HepG2 (cell line): ENCODE measurements around the gene JUND. TPM values are rescaled to one million over a fixed set of nuclear protein-coding genes. Genes with fewer than 3 reads are reported as not detected.

Experiments
- ATAD3A ChIP-seq: sonication (generic); formaldehyde crosslinking; IDR thresholded peaks from 2 replicates; pipeline ENCODE4 v1.4.0; 2020; ENCODE audit warnings: missing genetic modification reagents
- JUND ChIP-seq: sonication (generic); formaldehyde crosslinking; IDR thresholded peaks from 2 replicates; pipeline ENCODE4 v1.8.0; 2022; ENCODE audit warnings: mild to moderate bottlenecking, missing genetic modification reagents
- MTF1 ChIP-seq: sonication (generic); formaldehyde crosslinking; IDR thresholded peaks from 2 replicates; pipeline ENCODE4 v1.5.0; 2020; ENCODE audit warnings: missing genetic modification reagents
- PRPF4 ChIP-seq: fragments of 200-400 bp; formaldehyde crosslinking; IDR thresholded peaks from 2 replicates; pipeline ENCODE4 v1.6.1; 2016; ENCODE audit warnings: low read length, low read depth; ENCODE audit not compliant: poor library complexity, severe bottlenecking
- SMAD9 ChIP-seq: sonication (generic); formaldehyde crosslinking; IDR thresholded peaks from 2 replicates; pipeline ENCODE4 v1.5.1; 2020; ENCODE audit warnings: mild to moderate bottlenecking, missing genetic modification reagents
- SUZ12 ChIP-seq: fragments of 150-350 bp; IDR thresholded peaks from 2 replicates; pipeline ENCODE4 v1.6.1; 2014; ENCODE audit warnings: low read depth, low read length
- TP53 ChIP-seq: sonication (generic); formaldehyde crosslinking; conservative IDR thresholded peaks from 2 replicates; pipeline ENCODE4 v1.4.0; 2020; ENCODE audit warnings: missing genetic modification reagents
- ZBTB7B ChIP-seq: sonication (generic); formaldehyde crosslinking; IDR thresholded peaks from 2 replicates; pipeline ENCODE4 v1.4.0; 2020; ENCODE audit warnings: missing genetic modification reagents
- ZNF121 ChIP-seq: sonication (generic); formaldehyde crosslinking; IDR thresholded peaks from 2 replicates; pipeline ENCODE4 v1.5.0; 2020; ENCODE audit warnings: mild to moderate bottlenecking, missing genetic modification reagents
- ZNF251 ChIP-seq: sonication (generic); formaldehyde crosslinking; IDR thresholded peaks from 2 replicates; pipeline ENCODE4 v1.9.0; 2021; ENCODE audit warnings: mild to moderate bottlenecking, missing genetic modification reagents
- ZNF703 ChIP-seq: sonication (generic); formaldehyde crosslinking; IDR thresholded peaks from 2 replicates; pipeline ENCODE4 v1.5.1; 2020; ENCODE audit warnings: missing genetic modification reagents, mild to moderate bottlenecking, moderate library complexity, borderline replicate concordance
- ZSCAN30 ChIP-seq: sonication (generic); formaldehyde crosslinking; IDR thresholded peaks from 2 replicates; pipeline ENCODE4 v1.5.0; 2020; ENCODE audit warnings: mild to moderate bottlenecking, missing genetic modification reagents
- polyA plus RNA-seq, 8 experiments: library from polyadenylated mRNA; depleted of rRNA in 3 of 8; stranded (reverse) in 7 of 8; unstranded in 1 of 8; fragments of >200 nt; fragmentation: Illumina TruSeq in 4 of 8; extraction: Trizol in 4 of 8; gene quantifications; 2 replicates each; pipeline versions ENCODE4 v1.2.1 to v1.2.3, GENCODE V29; 2011 to 2016; ENCODE audit warnings: low read depth in 4 of 8, missing spikeins in 1 of 8, mixed read lengths in 1 of 8; ENCODE audit not compliant: insufficient read depth in 1 of 8
- total RNA-seq, 5 experiments: library from RNA; depleted of rRNA; stranded (reverse); fragments of >200 nt; fragmentation: Illumina TruSeq; extraction: Trizol; gene quantifications; 2 replicates each; pipeline ENCODE4 v1.2.3, GENCODE V29; 2016; ENCODE audit warnings: low read depth in 1 of 5
- TF ChIP-seq, protein P1 (sequence below): sonication (generic); formaldehyde crosslinking; IDR thresholded peaks from 2 replicates; pipeline ENCODE4 v1.4.0; 2020; ENCODE audit warnings: low read depth, mild to moderate bottlenecking, missing genetic modification reagents
- TF ChIP-seq, protein P2 (sequence below): sonication (generic); formaldehyde crosslinking; IDR thresholded peaks from 2 replicates; pipeline ENCODE4 v1.5.0; 2020; ENCODE audit warnings: mild to moderate bottlenecking, missing genetic modification reagents
- TF ChIP-seq, protein P3 (sequence below), 2 experiments: sonication (generic) in 1 of 2; formaldehyde crosslinking in 1 of 2; IDR thresholded peaks; 2 replicates each; pipeline versions ENCODE4 v1.4.0 to v1.6.1; 2016 to 2020; ENCODE audit warnings: borderline replicate concordance in 1 of 2, low read depth in 1 of 2, mild to moderate bottlenecking in 1 of 2, missing genetic modification reagents in 1 of 2
- TF ChIP-seq, protein P4 (sequence below): sonication (generic); formaldehyde crosslinking; IDR thresholded peaks from 2 replicates; pipeline ENCODE4 v1.4.0; 2020; ENCODE audit warnings: missing genetic modification reagents, low read depth, mild to moderate bottlenecking, borderline replicate concordance
- TF ChIP-seq, protein P5 (sequence below): sonication (generic); formaldehyde crosslinking; conservative IDR thresholded peaks from 2 replicates; pipeline ENCODE4 v1.8.0; 2022; ENCODE audit warnings: missing genetic modification reagents

JUND gene
- total and polyA plus RNA-seq, 2 of the 13 experiments (the other 11 are each of a cell fraction or from before 2014, with no cell fraction given), result 41.2 to 59.8 TPM

DNA sequence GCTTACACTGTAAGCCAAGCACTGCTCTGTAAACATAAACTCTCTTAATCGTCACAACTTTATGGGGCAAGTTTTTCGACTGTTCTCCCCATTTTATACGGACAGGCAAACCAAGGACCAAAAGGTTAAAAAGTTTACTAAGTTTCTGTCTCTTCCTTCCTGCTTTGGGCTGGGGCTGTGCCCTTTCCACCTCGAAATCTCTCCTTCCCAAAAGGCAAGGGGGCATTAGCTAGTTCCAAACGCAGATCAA is 2.2 kb downstream of the JUND start (continued):
- TF ChIP-seq, protein P1, sequence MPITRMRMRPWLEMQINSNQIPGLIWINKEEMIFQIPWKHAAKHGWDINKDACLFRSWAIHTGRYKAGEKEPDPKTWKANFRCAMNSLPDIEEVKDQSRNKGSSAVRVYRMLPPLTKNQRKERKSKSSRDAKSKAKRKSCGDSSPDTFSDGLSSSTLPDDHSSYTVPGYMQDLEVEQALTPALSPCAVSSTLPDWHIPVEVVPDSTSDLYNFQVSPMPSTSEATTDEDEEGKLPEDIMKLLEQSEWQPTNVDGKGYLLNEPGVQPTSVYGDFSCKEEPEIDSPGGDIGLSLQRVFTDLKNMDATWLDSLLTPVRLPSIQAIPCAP (CRISPR knock-in tag), result 0 out of 2 replicates have a peak, but pooled peaks have one; percentile 35
- TF ChIP-seq ZBTB7B, result 0 out of 2 replicates have a peak, but pooled peaks have one; percentile 21
- TF ChIP-seq, protein P2, sequence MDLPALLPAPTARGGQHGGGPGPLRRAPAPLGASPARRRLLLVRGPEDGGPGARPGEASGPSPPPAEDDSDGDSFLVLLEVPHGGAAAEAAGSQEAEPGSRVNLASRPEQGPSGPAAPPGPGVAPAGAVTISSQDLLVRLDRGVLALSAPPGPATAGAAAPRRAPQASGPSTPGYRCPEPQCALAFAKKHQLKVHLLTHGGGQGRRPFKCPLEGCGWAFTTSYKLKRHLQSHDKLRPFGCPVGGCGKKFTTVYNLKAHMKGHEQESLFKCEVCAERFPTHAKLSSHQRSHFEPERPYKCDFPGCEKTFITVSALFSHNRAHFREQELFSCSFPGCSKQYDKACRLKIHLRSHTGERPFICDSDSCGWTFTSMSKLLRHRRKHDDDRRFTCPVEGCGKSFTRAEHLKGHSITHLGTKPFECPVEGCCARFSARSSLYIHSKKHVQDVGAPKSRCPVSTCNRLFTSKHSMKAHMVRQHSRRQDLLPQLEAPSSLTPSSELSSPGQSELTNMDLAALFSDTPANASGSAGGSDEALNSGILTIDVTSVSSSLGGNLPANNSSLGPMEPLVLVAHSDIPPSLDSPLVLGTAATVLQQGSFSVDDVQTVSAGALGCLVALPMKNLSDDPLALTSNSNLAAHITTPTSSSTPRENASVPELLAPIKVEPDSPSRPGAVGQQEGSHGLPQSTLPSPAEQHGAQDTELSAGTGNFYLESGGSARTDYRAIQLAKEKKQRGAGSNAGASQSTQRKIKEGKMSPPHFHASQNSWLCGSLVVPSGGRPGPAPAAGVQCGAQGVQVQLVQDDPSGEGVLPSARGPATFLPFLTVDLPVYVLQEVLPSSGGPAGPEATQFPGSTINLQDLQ (CRISPR knock-in tag), result no peak
- 0 out of 2 replicates have a peak, but pooled peaks have one; percentile 6 for TF ChIP-seq ZNF121 (CRISPR knock-in tag)
- TF ChIP-seq, protein P3, sequence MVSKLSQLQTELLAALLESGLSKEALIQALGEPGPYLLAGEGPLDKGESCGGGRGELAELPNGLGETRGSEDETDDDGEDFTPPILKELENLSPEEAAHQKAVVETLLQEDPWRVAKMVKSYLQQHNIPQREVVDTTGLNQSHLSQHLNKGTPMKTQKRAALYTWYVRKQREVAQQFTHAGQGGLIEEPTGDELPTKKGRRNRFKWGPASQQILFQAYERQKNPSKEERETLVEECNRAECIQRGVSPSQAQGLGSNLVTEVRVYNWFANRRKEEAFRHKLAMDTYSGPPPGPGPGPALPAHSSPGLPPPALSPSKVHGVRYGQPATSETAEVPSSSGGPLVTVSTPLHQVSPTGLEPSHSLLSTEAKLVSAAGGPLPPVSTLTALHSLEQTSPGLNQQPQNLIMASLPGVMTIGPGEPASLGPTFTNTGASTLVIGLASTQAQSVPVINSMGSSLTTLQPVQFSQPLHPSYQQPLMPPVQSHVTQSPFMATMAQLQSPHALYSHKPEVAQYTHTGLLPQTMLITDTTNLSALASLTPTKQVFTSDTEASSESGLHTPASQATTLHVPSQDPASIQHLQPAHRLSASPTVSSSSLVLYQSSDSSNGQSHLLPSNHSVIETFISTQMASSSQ (IDR thresholded peaks at IDR 0.05; ENCODE audit: low read depth), result no peak
- TF ChIP-seq, protein P3 (CRISPR knock-in tag; IDR thresholded peaks at IDR 0.05; ENCODE audit: borderline replicate concordance), result 0 out of 2 replicates have a peak, but pooled peaks have one; percentile 18
- no peak for TF ChIP-seq SMAD9 (CRISPR knock-in tag)
- TF ChIP-seq SUZ12, result no peak
- TF ChIP-seq ZNF251 (CRISPR knock-in tag), result no peak
- TF ChIP-seq, protein P4, sequence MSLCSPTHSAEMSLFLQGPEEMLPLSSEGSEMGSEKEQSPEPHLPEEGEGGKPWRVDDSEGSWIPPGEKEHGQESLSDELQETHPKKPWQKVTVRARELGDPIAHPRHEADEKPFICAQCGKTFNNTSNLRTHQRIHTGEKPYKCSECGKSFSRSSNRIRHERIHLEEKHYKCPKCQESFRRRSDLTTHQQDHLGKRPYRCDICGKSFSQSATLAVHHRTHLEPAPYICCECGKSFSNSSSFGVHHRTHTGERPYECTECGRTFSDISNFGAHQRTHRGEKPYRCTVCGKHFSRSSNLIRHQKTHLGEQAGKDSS, result no peak
- 0 out of 2 replicates have a peak, but pooled peaks have one; percentile 7 for TF ChIP-seq ZNF703 (CRISPR knock-in tag)
- TF ChIP-seq ZSCAN30 (CRISPR knock-in tag), result 0 out of 2 replicates have a peak, but pooled peaks have one; percentile 14
- no peak for TF ChIP-seq PRPF4
- no peak for TF ChIP-seq JUND
- TF ChIP-seq, protein P5, sequence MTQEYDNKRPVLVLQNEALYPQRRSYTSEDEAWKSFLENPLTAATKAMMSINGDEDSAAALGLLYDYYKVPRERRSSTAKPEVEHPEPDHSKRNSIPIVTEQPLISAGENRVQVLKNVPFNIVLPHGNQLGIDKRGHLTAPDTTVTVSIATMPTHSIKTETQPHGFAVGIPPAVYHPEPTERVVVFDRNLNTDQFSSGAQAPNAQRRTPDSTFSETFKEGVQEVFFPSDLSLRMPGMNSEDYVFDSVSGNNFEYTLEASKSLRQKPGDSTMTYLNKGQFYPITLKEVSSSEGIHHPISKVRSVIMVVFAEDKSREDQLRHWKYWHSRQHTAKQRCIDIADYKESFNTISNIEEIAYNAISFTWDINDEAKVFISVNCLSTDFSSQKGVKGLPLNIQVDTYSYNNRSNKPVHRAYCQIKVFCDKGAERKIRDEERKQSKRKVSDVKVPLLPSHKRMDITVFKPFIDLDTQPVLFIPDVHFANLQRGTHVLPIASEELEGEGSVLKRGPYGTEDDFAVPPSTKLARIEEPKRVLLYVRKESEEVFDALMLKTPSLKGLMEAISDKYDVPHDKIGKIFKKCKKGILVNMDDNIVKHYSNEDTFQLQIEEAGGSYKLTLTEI (CRISPR knock-in tag), result no peak
- no peak for TF ChIP-seq ATAD3A (CRISPR knock-in tag)
- no peak for TF ChIP-seq MTF1 (CRISPR knock-in tag)
- 0 out of 2 replicates have a peak, but pooled peaks have one; percentile 51 for TF ChIP-seq TP53
